Astrocyte (in vitro differentiated cells and primary cell): Measurements from ENCODE around the gene ZNF782.

ENCODE experiments used
- EZH2 ChIP-seq: IDR thresholded peaks from 2 replicates; pipeline ENCODE4 v1.6.1; 2012; ENCODE audit warnings: mild to moderate bottlenecking, low read length, inconsistent platforms; ENCODE audit not compliant: insufficient read depth
- TF ChIP-seq, protein P1 (sequence below): IDR thresholded peaks from 2 replicates; pipeline ENCODE4 v1.5.1; 2011; ENCODE audit warnings: low read depth, mild to moderate bottlenecking, inconsistent platforms, low read length, moderate library complexity; ENCODE audit not compliant: insufficient read depth

GRCh38 chr9:96853781-96854650 is at the start of gene ZNF782:
- TF ChIP-seq, protein P1, sequence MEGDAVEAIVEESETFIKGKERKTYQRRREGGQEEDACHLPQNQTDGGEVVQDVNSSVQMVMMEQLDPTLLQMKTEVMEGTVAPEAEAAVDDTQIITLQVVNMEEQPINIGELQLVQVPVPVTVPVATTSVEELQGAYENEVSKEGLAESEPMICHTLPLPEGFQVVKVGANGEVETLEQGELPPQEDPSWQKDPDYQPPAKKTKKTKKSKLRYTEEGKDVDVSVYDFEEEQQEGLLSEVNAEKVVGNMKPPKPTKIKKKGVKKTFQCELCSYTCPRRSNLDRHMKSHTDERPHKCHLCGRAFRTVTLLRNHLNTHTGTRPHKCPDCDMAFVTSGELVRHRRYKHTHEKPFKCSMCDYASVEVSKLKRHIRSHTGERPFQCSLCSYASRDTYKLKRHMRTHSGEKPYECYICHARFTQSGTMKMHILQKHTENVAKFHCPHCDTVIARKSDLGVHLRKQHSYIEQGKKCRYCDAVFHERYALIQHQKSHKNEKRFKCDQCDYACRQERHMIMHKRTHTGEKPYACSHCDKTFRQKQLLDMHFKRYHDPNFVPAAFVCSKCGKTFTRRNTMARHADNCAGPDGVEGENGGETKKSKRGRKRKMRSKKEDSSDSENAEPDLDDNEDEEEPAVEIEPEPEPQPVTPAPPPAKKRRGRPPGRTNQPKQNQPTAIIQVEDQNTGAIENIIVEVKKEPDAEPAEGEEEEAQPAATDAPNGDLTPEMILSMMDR, result no peak
- no peak for TF ChIP-seq EZH2
